HepG2 (cell line): ENCODE measurements around the gene DYNC2I2. TPM values are rescaled to one million over a fixed set of nuclear protein-coding genes. Genes with fewer than 3 reads are reported as not detected.

ENCODE experiments used
- ATAC-seq: fragments of 200-7000 bp; cut with Tn5 transposase; 3 replicates; pipeline ENCODE4 v1.9.1; 2020; ENCODE audit warnings: mild to moderate bottlenecking, moderate library complexity
- BruUV-seq: library from RNA; stranded (reverse); fragments of 400-500 nt; replicated peaks from 2 replicates; lab custom pipeline; 2021; lab: Mats Ljungman, UMichigan
- CTCF ChIA-PET: fragments of 300-600 bp; formaldehyde crosslinking; extraction: SDS; loops from one replicate; lab custom pipeline; 2021; ENCODE audit warnings: low total read pairs, inconsistent platforms, low intra/inter-chr PET ratio; lab: Yijun Ruan, JAX
- POLR2A ChIA-PET: fragments of 350-600 bp; sonication (Branson Sonifier 250); formaldehyde crosslinking; loops from one replicate; lab custom pipeline; 2020; ENCODE audit warnings: antibody characterized with exemption, inconsistent platforms; lab: Yijun Ruan, JAX
- DNase-seq: peaks from one replicate; pipeline ENCODE4 v3.0.0-alpha.2; 2015; ENCODE audit warnings: low spot score
- FAIRE-seq: peaks from 3 replicates; lab custom pipeline; 2011; peaks lifted over from hg19 to GRCh38; lab: Jason Lieb, UNC
- H2AFZ ChIP-seq: one replicate; pipeline ENCODE4 v1.6.1; 2011; ENCODE audit warnings: low read length, inconsistent platforms
- H3K27ac ChIP-seq: fragments of 300-600 bp; 3 replicates; pipeline ENCODE4 v1.8.0; 2011; ENCODE audit warnings: mixed run types, mild to moderate bottlenecking, mixed read lengths, low read length, inconsistent platforms; ENCODE audit not compliant: insufficient read depth; ENCODE audit errors: extremely low read length
- H3K27me3 ChIP-seq, 2 experiments: fragments of 200-600 bp in 1 of 2; 2 replicates in 1 of 2; 3 replicates in 1 of 2; pipeline versions ENCODE4 v1.6.0 to v1.8.0; 2011; ENCODE audit warnings: low read length in 2 of 2, mild to moderate bottlenecking in 2 of 2, moderate library complexity in 2 of 2, inconsistent platforms in 1 of 2; ENCODE audit not compliant: insufficient read depth in 2 of 2, control insufficient read depth in 1 of 2
- H3K36me3 ChIP-seq, 2 experiments: fragments of 200-600 bp in 1 of 2; replicated peaks in 1 of 2; 2 replicates in 1 of 2; 3 replicates in 1 of 2; pipeline versions ENCODE4 v1.5.1 to v1.8.0; 2011; ENCODE audit warnings: low read length in 2 of 2, inconsistent platforms in 1 of 2; ENCODE audit not compliant: insufficient read depth in 2 of 2, control insufficient read depth in 1 of 2
- H3K4me1 ChIP-seq: 2 replicates; pipeline ENCODE4 v1.5.1; 2012; ENCODE audit warnings: low read length, inconsistent platforms; ENCODE audit not compliant: insufficient read depth
- H3K4me2 ChIP-seq: 2 replicates; pipeline ENCODE4 v1.6.0; 2011; ENCODE audit warnings: low read depth, low read length, inconsistent platforms
- H3K4me3 ChIP-seq, 3 experiments: fragments of 200-600 bp in 1 of 3; sonication (generic), shearing (Covaris generic) in 1 of 3; replicated peaks in 1 of 3; 2 replicates each; pipeline ENCODE4 v1.5.1; 2011 to 2016; ENCODE audit warnings: low read length in 3 of 3, inconsistent platforms in 2 of 3, low read depth in 2 of 3, mild to moderate bottlenecking in 2 of 3, control low read depth in 1 of 3, mixed read lengths in 1 of 3; ENCODE audit not compliant: insufficient read depth in 1 of 3
- H3K79me2 ChIP-seq: one replicate; pipeline ENCODE4 v1.6.1; 2011; ENCODE audit warnings: low read length, inconsistent platforms; ENCODE audit not compliant: insufficient read depth
- H3K9ac ChIP-seq: 2 replicates; pipeline ENCODE4 v1.6.0; 2011; ENCODE audit warnings: mild to moderate bottlenecking, low read depth, low read length, inconsistent platforms; ENCODE audit not compliant: insufficient read depth
- H3K9me3 ChIP-seq: 2 replicates; pipeline ENCODE4 v1.5.1; 2012; ENCODE audit warnings: mild to moderate bottlenecking, low read length
- H4K20me1 ChIP-seq: 2 replicates; pipeline ENCODE4 v1.6.0; 2011; ENCODE audit warnings: inconsistent platforms, mild to moderate bottlenecking, low read length, moderate library complexity; ENCODE audit not compliant: insufficient read depth
- FOXA1 ChIP-seq, 2 experiments: fragments of 450-650 bp in 1 of 2; sonication (generic) in 1 of 2; formaldehyde crosslinking in 1 of 2; IDR thresholded peaks; 2 replicates each; pipeline versions ENCODE4 v1.4.0 to v1.6.1; 2016 to 2020; ENCODE audit warnings: missing genetic modification reagents in 1 of 2
- FOXK1 ChIP-seq: sonication (generic); formaldehyde crosslinking; IDR thresholded peaks from 2 replicates; pipeline ENCODE4 v1.4.0; 2020; ENCODE audit warnings: low read depth, missing genetic modification reagents, borderline replicate concordance
- KDM1A ChIP-seq: IDR thresholded peaks from 2 replicates; pipeline ENCODE4 v1.6.1; 2016; ENCODE audit warnings: missing compliant biosample characterization
- LBX2 ChIP-seq: sonication (generic); formaldehyde crosslinking; IDR thresholded peaks from 2 replicates; pipeline ENCODE4 v1.5.0; 2020; ENCODE audit warnings: missing genetic modification reagents, mild to moderate bottlenecking, borderline replicate concordance
- MATR3 ChIP-seq: sonication (generic); formaldehyde crosslinking; IDR thresholded peaks from 2 replicates; pipeline ENCODE4 v1.4.0; 2020; ENCODE audit warnings: missing genetic modification reagents
- MNT ChIP-seq: fragments of 450-650 bp; IDR thresholded peaks from 2 replicates; pipeline ENCODE4 v1.6.1; 2016
- PCBP2 ChIP-seq: fragments of 200-400 bp; formaldehyde crosslinking; optimal IDR thresholded peaks from 2 replicates; pipeline ENCODE3; 2018; ENCODE audit warnings: low read length, low read depth; ENCODE audit not compliant: poor library complexity, severe bottlenecking
- PLRG1 ChIP-seq: fragments of 450-650 bp; conservative IDR thresholded peaks from 2 replicates; pipeline ENCODE4 v1.6.1; 2016
- POLR2AphosphoS2 ChIP-seq: IDR thresholded peaks from 2 replicates; pipeline ENCODE4 v1.6.1; 2011; ENCODE audit warnings: low read depth, low read length, improper control_type of control experiment
- PRDM15 ChIP-seq: sonication (generic); formaldehyde crosslinking; IDR thresholded peaks from 2 replicates; pipeline ENCODE4 v1.4.0; 2020; ENCODE audit warnings: missing genetic modification reagents
- SIX4 ChIP-seq: sonication (generic); formaldehyde crosslinking; IDR thresholded peaks from 2 replicates; pipeline ENCODE4 v1.4.0; 2020; ENCODE audit warnings: missing genetic modification reagents
- TGIF2 ChIP-seq: IDR thresholded peaks from 2 replicates; pipeline ENCODE4 v1.6.1; 2016; ENCODE audit warnings: control low read depth, missing compliant biosample characterization
- THAP7 ChIP-seq: sonication (generic); formaldehyde crosslinking; IDR thresholded peaks from 2 replicates; pipeline ENCODE4 v1.8.1; 2023; ENCODE audit warnings: mild to moderate bottlenecking, missing genetic modification reagents
- ZBTB26 ChIP-seq: IDR thresholded peaks from 2 replicates; pipeline ENCODE4 v1.6.1; 2016; ENCODE audit warnings: missing compliant biosample characterization, missing genetic modification reagents, borderline replicate concordance
- ZNF576 ChIP-seq: sonication (generic); formaldehyde crosslinking; IDR thresholded peaks from 2 replicates; pipeline ENCODE4 v1.4.0; 2020; ENCODE audit warnings: mild to moderate bottlenecking, missing genetic modification reagents
- ZNF670 ChIP-seq: sonication (generic); formaldehyde crosslinking; IDR thresholded peaks from 2 replicates; pipeline ENCODE4 v1.8.0; 2022; ENCODE audit warnings: mild to moderate bottlenecking, missing genetic modification reagents, borderline replicate concordance
- WGBS: methylation state at CpG from one replicate; pipeline ENCODE4 v1.1.6; 2017; ENCODE audit warnings: low lambda C conversion rate; 5-methylcytosine and 5-hydroxymethylcytosine counted together
- in situ Hi-C: cut with HindIII; loops from 2 replicates; pipeline ENCODE4 v1.10.0; 2017; ENCODE audit warnings: low pct_unique_long_range_greater_than_20kb; ENCODE audit not compliant: extremely low pct_ligation_motif_present
- intact Hi-C: fragments of 100-400 bp; cut with micrococcal nuclease; formaldehyde crosslinking; loops from one replicate; pipeline ENCODE4 v1.10.0; 2022; ENCODE audit not compliant: unreplicated experiment
- polyA plus RNA-seq, 8 experiments: library from polyadenylated mRNA; depleted of rRNA in 3 of 8; stranded (reverse) in 7 of 8; unstranded in 1 of 8; fragments of >200 nt; fragmentation: Illumina TruSeq in 4 of 8; extraction: Trizol in 4 of 8; gene quantifications; 2 replicates each; pipeline versions ENCODE4 v1.2.1 to v1.2.3, GENCODE V29; 2011 to 2016; ENCODE audit warnings: low read depth in 4 of 8, missing spikeins in 1 of 8, mixed read lengths in 1 of 8; ENCODE audit not compliant: insufficient read depth in 1 of 8
- total RNA-seq, 5 experiments: library from RNA; depleted of rRNA; stranded (reverse); fragments of >200 nt; fragmentation: Illumina TruSeq; extraction: Trizol; gene quantifications; 2 replicates each; pipeline ENCODE4 v1.2.3, GENCODE V29; 2016; ENCODE audit warnings: low read depth in 1 of 5

DYNC2I2 gene
- total and polyA plus RNA-seq, 2 of the 13 experiments (the other 11 are each of a cell fraction or from before 2014, with no cell fraction given) = 13.7 to 40.2 TPM

GRCh38 chr9:128642675-128643245 is 13.9 kb downstream of the DYNC2I2 start (continued):
- TF ChIP-seq MNT (no peak), PLRG1 (no peak), FOXA1 (IDR thresholded peaks at IDR 0.05) (no peak), FOXA1 (CRISPR knock-in tag; IDR thresholded peaks at IDR 0.05) (no peak), SIX4 (CRISPR knock-in tag) (no peak), MATR3 (no peak), ZBTB26 (CRISPR knock-in tag) (no peak), PCBP2 (no peak), KDM1A (CRISPR knock-in tag) (no peak)

GRCh38 chr9:128640603-128641002 is 16.0 kb downstream of the DYNC2I2 start:
- Histone ChIP-seq H3K4me2 (no peak overlapping the region), H3K36me3 (peaks cover 5 to 9% of the 10 kb centered on the region in 2 experiments; a peak in 2 of 5 replicates), H3K27ac (no peak overlapping the region), H3K4me1 (peaks cover 13% of the 10 kb centered on the region), H3K4me3 (no peak overlapping the region), H3K27me3 (no peaks in the 10 kb centered on the region), H3K9me3 (no peaks in the 10 kb centered on the region), H4K20me1 (no peaks in the 10 kb centered on the region), H2AFZ (no peak overlapping the region), H3K79me2 (no peaks in the 10 kb centered on the region), H3K9ac (no peak overlapping the region)
- FAIRE-seq = no peak
- ATAC-seq = no peak
- intact Hi-C loops = no loop called here
- WGBS = 98% methylated on average over 8 of the region's 18 CpGs
- ChIA-PET POLR2A (no interaction called here), CTCF (no interaction called here)
- in situ Hi-C loops = no loop called here
- DNase-seq = no peak
- BruUV-seq = no TSS peak
- TF ChIP-seq ZNF576 (CRISPR knock-in tag) (no peak), TGIF2 (CRISPR knock-in tag) (no peak), FOXK1 (no peak), POLR2AphosphoS2 (no peak), LBX2 (CRISPR knock-in tag) (no peak), PRDM15 (CRISPR knock-in tag) (no peak), THAP7 (CRISPR knock-in tag) (no peak), ZNF670 (CRISPR knock-in tag) (no peak)
